Lower leg skin (tissue), 3 donors: ENCODE measurements around the gene CD34.

Source experiments
- CTCF ChIP-seq, 3 donors: fragments of 450-650 bp; IDR thresholded peaks; one replicate each; pipeline ENCODE4 v1.5.1; 2016; ENCODE audit warnings: antibody characterized with exemption in 3 of 3, mild to moderate bottlenecking in 3 of 3, moderate library complexity in 2 of 3
- POLR2A ChIP-seq, 2 donors: fragments of 450-650 bp; IDR thresholded peaks; one replicate each; pipeline ENCODE4 v1.6.1; 2016 to 2017; ENCODE audit warnings: antibody characterized with exemption in 2 of 2, mild to moderate bottlenecking in 1 of 2, moderate library complexity in 1 of 2

- TF ChIP-seq CTCF (IDR thresholded peaks at IDR 0.05) (no peak), POLR2A (IDR thresholded peaks at IDR 0.05) (no peak)
These were observed 68.4 kb downstream of the CD34 start for GRCh38 chr1:207842506-207842905.
